CD4-positive, alpha-beta T cell treated with Interleukin-6 at 100 ng/mL for 8 hours (primary cell): ENCODE results near the gene RPS6KA2.

Experiments used
- DNase-seq: peaks from one replicate; pipeline ENCODE4 v3.0.0-alpha.2; 2020; ENCODE audit warnings: mixed read lengths, low spot score

RPS6KA2 gene

GRCh38 chr6:166488076-166488685 is 138.9 kb downstream of the RPS6KA2 start:
- DNase-seq, result peak; percentile 95

- DNase-seq, result no peak
Observed at GRCh38 chr6:166487148-166487547, 139.9 kb downstream of the RPS6KA2 start.

GRCh38 chr6:166486536-166486880 is 140.5 kb downstream of the RPS6KA2 start:
- DNase-seq, result no peak

- DNase-seq, result no peak
Observed at GRCh38 chr6:166485651-166486535, 141.2 kb downstream of the RPS6KA2 start.

GRCh38 chr6:166484863-166485262 is 142.2 kb downstream of the RPS6KA2 start:
- DNase-seq, result no peak

GRCh38 chr6:166483573-166484250 is 143.3 kb downstream of the RPS6KA2 start:
- no peak for DNase-seq

- no peak for DNase-seq
Observed at GRCh38 chr6:166483026-166483425, 144.0 kb downstream of the RPS6KA2 start.

GRCh38 chr6:166478782-166479592 is 148.1 kb downstream of the RPS6KA2 start:
- DNase-seq, result no peak

GRCh38 chr6:166477647-166478365 is 149.2 kb downstream of the RPS6KA2 start:
- DNase-seq, result no peak

- no peak for DNase-seq
Observed at GRCh38 chr6:166476634-166477215, 150.3 kb downstream of the RPS6KA2 start.

- DNase-seq, result no peak
Observed at GRCh38 chr6:166476061-166476591, 150.9 kb downstream of the RPS6KA2 start.

- no peak for DNase-seq
Observed at GRCh38 chr6:166474721-166475565, 152.1 kb downstream of the RPS6KA2 start.

- DNase-seq, result no peak
Observed at GRCh38 chr6:166473886-166474571, 153.0 kb downstream of the RPS6KA2 start.

- no peak for DNase-seq
Observed at GRCh38 chr6:166472636-166473035, 154.4 kb downstream of the RPS6KA2 start.

GRCh38 chr6:166471797-166472260 is 155.2 kb downstream of the RPS6KA2 start:
- no peak for DNase-seq

GRCh38 chr6:166470863-166471410 is 156.1 kb downstream of the RPS6KA2 start:
- no peak for DNase-seq

GRCh38 chr6:166470029-166470862 is 156.8 kb downstream of the RPS6KA2 start:
- DNase-seq, result no peak

- no peak for DNase-seq
Observed at GRCh38 chr6:166469426-166469961, 157.6 kb downstream of the RPS6KA2 start.
